GM12864 (cell line): ENCODE results near the gene GULP1.
"Not testable (repeated sequence)": the region's sequence is repeated elsewhere in the genome, so short reads cannot be mapped to it uniquely, and the experiment has no call there.

Experiments used
- DNase-seq: peaks from one replicate; pipeline ENCODE4 v3.0.0-alpha.2; 2011; ENCODE audit warnings: low read depth
- H3K4me3 ChIP-seq: 2 replicates; pipeline ENCODE4 v1.5.1; 2011; ENCODE audit warnings: mild to moderate bottlenecking, low read depth, low read length, control low read depth
- TF ChIP-seq, protein P1 (sequence below): IDR thresholded peaks from 2 replicates; pipeline ENCODE4 v1.5.1; 2011; ENCODE audit warnings: low read depth, mild to moderate bottlenecking, moderate library complexity, low read length, control low read depth, inconsistent platforms; ENCODE audit errors: missing control alignments

Gene GULP1

DNA sequence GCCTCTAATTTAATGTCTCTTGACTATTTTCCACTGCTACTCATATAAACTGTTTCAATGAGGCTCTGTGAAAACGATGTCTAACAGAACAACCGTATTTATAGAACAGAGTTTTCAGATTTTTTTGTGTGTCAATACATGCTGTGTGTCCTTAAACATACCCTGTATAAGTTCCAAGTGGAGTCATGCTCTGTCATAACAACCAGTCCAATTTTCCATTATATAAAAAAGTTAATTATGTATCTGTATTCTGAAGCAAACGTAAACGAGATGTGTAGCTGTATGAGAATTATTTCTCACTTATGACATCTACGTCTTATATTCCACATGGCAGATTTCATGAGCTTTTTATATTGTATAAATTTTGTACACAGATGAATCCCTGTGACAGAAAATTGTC is 13.9 kb upstream of the GULP1 start:
- no peak for DNase-seq
- TF ChIP-seq, protein P1, sequence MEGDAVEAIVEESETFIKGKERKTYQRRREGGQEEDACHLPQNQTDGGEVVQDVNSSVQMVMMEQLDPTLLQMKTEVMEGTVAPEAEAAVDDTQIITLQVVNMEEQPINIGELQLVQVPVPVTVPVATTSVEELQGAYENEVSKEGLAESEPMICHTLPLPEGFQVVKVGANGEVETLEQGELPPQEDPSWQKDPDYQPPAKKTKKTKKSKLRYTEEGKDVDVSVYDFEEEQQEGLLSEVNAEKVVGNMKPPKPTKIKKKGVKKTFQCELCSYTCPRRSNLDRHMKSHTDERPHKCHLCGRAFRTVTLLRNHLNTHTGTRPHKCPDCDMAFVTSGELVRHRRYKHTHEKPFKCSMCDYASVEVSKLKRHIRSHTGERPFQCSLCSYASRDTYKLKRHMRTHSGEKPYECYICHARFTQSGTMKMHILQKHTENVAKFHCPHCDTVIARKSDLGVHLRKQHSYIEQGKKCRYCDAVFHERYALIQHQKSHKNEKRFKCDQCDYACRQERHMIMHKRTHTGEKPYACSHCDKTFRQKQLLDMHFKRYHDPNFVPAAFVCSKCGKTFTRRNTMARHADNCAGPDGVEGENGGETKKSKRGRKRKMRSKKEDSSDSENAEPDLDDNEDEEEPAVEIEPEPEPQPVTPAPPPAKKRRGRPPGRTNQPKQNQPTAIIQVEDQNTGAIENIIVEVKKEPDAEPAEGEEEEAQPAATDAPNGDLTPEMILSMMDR, result no peak
- H3K4me3 ChIP-seq, result no peak overlapping the region

DNA sequence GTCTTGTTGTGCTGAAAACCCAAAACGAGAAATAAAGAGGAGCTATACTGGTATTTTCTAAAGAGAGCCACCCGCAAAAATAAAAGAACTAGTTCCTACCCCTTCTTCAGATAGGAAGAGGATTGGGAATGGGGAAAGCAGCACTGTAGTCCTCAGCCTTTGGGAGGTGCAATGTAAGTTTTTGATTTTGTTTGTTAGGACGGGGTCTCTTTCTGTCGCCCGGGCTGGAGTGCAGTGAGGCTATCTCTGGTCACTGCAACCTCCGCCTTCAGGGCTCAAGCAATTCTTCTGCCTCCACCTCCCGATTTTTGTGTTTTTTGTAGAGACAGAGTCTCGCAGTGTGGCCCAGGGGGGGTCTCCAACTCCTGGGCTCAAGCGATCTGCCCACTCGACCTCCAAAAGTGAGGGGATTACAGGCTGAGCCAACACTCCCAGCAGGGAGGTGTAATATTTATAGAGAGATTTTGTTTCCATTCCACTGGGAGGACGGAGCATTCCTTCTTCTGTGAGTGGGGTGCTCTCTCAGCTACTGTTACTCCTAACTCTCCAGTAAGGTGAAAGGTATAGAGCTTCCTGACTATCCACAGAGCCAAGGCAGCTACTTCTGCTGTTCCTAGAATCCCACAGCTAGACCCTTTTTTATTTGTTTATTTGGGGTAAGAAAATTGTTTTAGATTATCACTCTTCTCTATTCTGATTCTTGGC is 13.1 kb upstream of the GULP1 start:
- TF ChIP-seq, protein P1, result no peak
- DNase-seq, result no peak
- H3K4me3 ChIP-seq, result no peak overlapping the region

DNA sequence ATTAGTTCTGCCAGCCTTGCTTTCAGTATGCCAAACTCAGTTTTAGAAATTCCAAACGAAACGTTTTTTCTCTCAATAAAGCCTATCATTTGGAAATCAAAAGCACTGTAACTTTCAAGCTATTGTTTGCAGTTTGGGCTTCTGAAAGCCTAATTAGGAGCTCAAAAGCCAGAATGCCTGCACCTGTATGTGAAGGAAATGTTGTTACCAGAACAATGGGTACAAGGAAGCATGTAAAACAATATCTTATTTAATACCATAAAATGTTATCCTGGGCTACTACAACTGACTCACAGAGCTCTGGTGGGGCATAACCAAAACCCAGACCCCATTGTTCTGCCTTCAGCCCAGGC is 12.6 kb upstream of the GULP1 start:
- H3K4me3 ChIP-seq, result no peak overlapping the region
- TF ChIP-seq, protein P1, result no peak
- no peak for DNase-seq

DNA sequence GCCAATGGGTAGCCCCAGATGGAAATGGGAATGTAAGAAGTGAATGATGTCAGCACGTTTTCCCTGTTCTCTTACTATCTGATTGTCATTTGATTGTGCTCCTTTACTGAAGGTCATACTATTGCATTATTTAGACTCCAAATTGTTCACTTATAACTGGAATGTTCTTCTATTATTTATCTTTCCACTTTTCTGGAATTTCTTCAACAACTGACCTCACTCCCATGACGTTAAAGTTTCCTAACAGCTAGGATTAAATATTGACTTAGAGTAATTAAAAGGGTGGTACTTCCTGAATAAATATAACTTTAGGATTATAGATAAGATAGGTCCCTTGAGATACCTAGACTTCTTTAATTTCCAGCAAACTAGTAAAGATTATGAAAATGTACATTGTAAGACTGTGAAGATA is 10.9 kb upstream of the GULP1 start:
- TF ChIP-seq, protein P1, result no peak
- no peak for DNase-seq
- H3K4me3 ChIP-seq, result no peak overlapping the region

DNA sequence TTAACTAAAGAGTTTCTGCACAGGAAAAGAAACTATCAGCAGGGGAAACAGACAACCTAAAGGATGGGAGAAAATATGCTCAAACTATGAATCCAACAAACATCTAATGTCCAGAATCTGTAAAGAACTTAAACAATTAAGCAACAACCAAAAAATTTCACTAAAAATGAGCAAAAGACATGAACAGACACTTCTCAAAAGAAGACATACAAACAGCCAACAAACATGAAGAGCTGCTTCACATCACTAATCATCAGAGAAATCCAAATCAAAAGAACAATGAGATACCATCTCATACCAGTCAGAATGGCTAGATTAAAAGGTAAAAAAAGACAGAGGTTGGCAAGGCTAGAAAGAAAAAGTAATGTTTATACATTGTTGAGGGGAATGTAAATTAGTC is 8.8 kb upstream of the GULP1 start:
- TF ChIP-seq, protein P1, result no peak
- no peak for DNase-seq
- no peak overlapping the region for H3K4me3 ChIP-seq

DNA sequence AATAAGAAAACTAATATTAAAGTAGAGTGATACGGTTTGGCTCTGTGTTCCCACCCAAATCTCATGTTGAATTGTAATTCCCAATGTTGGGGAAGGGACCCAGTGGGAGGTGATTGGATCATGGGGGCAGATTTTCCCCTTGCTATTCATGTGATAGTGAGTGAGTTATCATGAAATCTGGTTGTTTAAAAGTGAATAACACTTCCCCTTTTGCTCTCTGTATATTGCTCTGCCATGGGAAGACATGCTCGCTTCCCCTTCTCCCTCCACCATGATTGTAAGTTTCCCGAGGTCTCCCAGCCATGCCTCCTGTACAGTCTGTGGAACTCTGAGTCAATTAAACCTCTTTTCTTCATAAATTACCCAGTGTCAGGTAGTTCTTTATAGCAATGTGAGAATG is 7.4 kb upstream of the GULP1 start:
- DNase-seq, result not testable (repeated sequence)

DNA sequence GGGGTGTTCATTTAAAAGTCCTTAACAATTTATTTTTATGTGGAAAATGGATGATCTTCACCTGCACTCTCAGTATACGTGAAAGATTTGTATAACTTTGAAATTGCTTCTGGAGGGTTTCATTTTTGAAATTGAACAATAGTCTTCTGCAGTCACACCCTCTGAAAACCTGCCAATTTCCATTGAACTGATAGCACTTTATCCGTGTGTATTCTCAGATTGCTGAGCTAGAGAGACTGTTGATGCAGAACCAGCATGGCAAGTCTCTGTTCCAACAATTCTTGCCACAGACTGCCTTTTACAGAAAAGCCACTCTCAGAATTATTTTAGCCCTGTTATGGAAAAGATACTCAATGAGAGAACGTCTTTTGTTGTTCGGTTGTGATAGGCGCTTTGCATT is 6.6 kb upstream of the GULP1 start:
- TF ChIP-seq, protein P1, result no peak
- DNase-seq, result no peak
- no peak overlapping the region for H3K4me3 ChIP-seq

More for the DNA sequence above, 7.4 kb upstream of the GULP1 start:
- H3K4me3 ChIP-seq, result not testable (repeated sequence)

DNA sequence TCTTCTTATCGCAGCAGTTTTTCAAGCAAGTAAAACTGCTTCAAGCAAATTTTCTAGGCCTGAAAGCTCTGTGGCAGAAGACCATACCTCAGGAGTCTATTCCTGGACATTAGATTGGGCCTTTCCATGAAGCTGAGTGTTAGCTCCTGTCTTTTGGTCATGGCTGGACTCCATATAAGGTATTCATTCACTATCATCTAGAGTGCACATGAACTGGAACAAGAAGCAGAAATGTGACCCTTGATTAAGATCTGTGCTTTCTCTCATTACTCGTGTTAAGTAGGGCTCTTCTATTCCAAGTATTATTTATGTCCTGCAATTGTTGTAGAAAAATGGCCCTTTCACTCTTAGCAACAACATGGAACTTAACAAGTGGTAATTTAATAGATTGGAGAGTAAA is 5.9 kb upstream of the GULP1 start:
- no peak for DNase-seq
- TF ChIP-seq, protein P1, result no peak
- H3K4me3 ChIP-seq, result no peak overlapping the region
